ENCODE measurements around the gene HOXB2.

- TF ChIP-seq CTCF (conservative IDR thresholded peaks at IDR 0.05; ENCODE audit: low read depth, low read length) (no peak), EZH2 (IDR thresholded peaks at IDR 0.05; ENCODE audit: borderline replicate concordance, low read depth, low read length, poor library complexity, severe bottlenecking) (no peak)
These were observed 18.0 kb downstream of the HOXB2 start for GRCh38 chr17:48526608-48527546.

Measured in A673 (cell line).